ENCODE data around the gene BAAT. TPM values are rescaled to one million over a fixed set of nuclear protein-coding genes. Genes with fewer than 3 reads are reported as not detected.

Gene BAAT
- total and polyA plus RNA-seq, 9 of the 15 experiments (the other 6 are each of a cell fraction or from before 2014, with no cell fraction given): 0.17 to 0.76 (median 0.32) TPM

GRCh38 chr9:101427957-101428655, 43.3 kb upstream of the BAAT start:
- DNase-seq (ENCODE audit: extremely low read depth in 1 of 4, low spot score in 3 of 4): no peak
- H2AFZ ChIP-seq (ENCODE audit: low read depth, low read length): no peak overlapping the region
- no peak overlapping the region for H3K9ac ChIP-seq (ENCODE audit: insufficient read depth in 1 of 2, low read depth in 2 of 2, low read length in 2 of 2)
- TF ChIP-seq ZNF146 (CRISPR knock-in tag; IDR thresholded peaks at IDR 0.05; ENCODE audit: unreplicated experiment) (no peak), SMAD1 (IDR thresholded peaks at IDR 0.05; ENCODE audit: low read depth, low read length, partially characterized antibody) (no peak), NCOA1 (IDR thresholded peaks at IDR 0.05; ENCODE audit: low read depth) (no peak), PRPF4 (IDR thresholded peaks at IDR 0.05; ENCODE audit: insufficient read depth, low read depth, low read length, poor library complexity, severe bottlenecking) (no peak), ZFP36 (IDR thresholded peaks at IDR 0.05; ENCODE audit: low read depth, low read length, partially characterized antibody) (no peak), ZNF561 (CRISPR knock-in tag; conservative IDR thresholded peaks at IDR 0.05) (no peak), ZNF444 (CRISPR knock-in tag; IDR thresholded peaks at IDR 0.05) (no peak)
- H3K4me1 ChIP-seq (replicated peaks in 1 of 2; ENCODE audit: control insufficient read depth in 2 of 2, insufficient read depth in 2 of 2, low read length in 2 of 2): no peaks in the 10 kb centered on the region
- WGBS (ENCODE audit: insufficient coverage, low coverage, missing lambda C conversion rate): 3% methylated on average over 3 of the region's 3 CpGs
- no TSS peak for BruUV-seq (replicated peaks)
- no peak for ATAC-seq
- no peaks in the 10 kb centered on the region for H3K36me3 ChIP-seq (ENCODE audit: control insufficient read depth, insufficient read depth, low read length)
- intact Hi-C loops (cut with micrococcal nuclease): no loop called here
- no peaks in the 10 kb centered on the region for H4K20me1 ChIP-seq (replicated peaks; ENCODE audit: control insufficient read depth, insufficient read depth, low read length)
- no peak overlapping the region for H3K27ac ChIP-seq (ENCODE audit: extremely low read depth, low read depth, low read length)
- in situ Hi-C loops (cut with MboI): no loop called here
- ChIA-PET CTCF (ENCODE audit: low intra/inter-chr PET ratio) (interaction anchor here (0.9 kb wide), 1 partner anchor 102 kb away, joined by 3 read pairs; no protein-coding TSS in a partner anchor), POLR2A (no interaction called here)
- no peaks in the 10 kb centered on the region for H3K9me1 ChIP-seq (ENCODE audit: control insufficient read depth, insufficient read depth, low read length)
- no peaks in the 10 kb centered on the region for H3K9me3 ChIP-seq (replicated peaks; ENCODE audit: control insufficient read depth, insufficient read depth, low read depth, low read length)
- no peak overlapping the region for H3K4me3 ChIP-seq
- no peak overlapping the region for H3K4me2 ChIP-seq (ENCODE audit: insufficient read depth, low read length)
- FAIRE-seq: no peak
- no peaks in the 10 kb centered on the region for H3K79me2 ChIP-seq (ENCODE audit: control insufficient read depth, insufficient read depth, low read length)
- peaks cover 6 to 26% of the 10 kb centered on the region in 2 experiments; a peak in 3 of 5 replicates for H3K27me3 ChIP-seq (ENCODE audit: control insufficient read depth in 2 of 2, insufficient read depth in 2 of 2, low read length in 2 of 2)

All from K562 (cell line).